OCI-LY3 (cell line): Measurements from ENCODE around the gene NUDT7.

Experiments
- EZH2phosphoT487 ChIP-seq: fragments of 200-600 bp; shearing (Covaris generic); IDR thresholded peaks from 2 replicates; pipeline ENCODE4 v1.6.1; 2018; ENCODE audit warnings: antibody characterized with exemption, mixed run types, low read depth
- TF ChIP-seq, protein P1 (sequence below): fragments of 200-600, 300-600 bp; sonication (generic); IDR thresholded peaks from 2 replicates; pipeline ENCODE4 v1.5.1; 2014; ENCODE audit warnings: antibody characterized with exemption, low read length, low read depth

DNA sequence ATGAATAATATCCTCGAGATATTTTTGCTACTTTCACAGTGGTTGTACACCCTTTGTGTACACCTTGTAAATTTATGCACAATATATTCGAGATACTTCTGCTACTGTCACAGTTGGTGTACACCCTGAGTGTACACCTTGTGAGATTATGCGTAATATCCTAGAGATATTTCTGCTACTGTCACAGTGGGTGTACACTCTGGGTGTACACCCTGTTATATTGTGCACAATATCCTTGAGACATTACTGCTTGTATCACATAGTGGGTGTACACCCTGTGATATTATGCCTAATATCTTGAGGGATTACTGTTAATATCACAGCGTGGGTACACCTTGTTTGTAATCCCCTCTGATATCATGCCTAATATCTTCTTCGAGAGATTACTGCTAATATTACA, 7.2 kb upstream of the NUDT7 start:
- TF ChIP-seq, protein P1, sequence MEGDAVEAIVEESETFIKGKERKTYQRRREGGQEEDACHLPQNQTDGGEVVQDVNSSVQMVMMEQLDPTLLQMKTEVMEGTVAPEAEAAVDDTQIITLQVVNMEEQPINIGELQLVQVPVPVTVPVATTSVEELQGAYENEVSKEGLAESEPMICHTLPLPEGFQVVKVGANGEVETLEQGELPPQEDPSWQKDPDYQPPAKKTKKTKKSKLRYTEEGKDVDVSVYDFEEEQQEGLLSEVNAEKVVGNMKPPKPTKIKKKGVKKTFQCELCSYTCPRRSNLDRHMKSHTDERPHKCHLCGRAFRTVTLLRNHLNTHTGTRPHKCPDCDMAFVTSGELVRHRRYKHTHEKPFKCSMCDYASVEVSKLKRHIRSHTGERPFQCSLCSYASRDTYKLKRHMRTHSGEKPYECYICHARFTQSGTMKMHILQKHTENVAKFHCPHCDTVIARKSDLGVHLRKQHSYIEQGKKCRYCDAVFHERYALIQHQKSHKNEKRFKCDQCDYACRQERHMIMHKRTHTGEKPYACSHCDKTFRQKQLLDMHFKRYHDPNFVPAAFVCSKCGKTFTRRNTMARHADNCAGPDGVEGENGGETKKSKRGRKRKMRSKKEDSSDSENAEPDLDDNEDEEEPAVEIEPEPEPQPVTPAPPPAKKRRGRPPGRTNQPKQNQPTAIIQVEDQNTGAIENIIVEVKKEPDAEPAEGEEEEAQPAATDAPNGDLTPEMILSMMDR: no peak
- TF ChIP-seq EZH2phosphoT487: no peak
